ENCODE results near the gene PRKRIP1. TPM values are rescaled to one million over a fixed set of nuclear protein-coding genes. Genes with fewer than 3 reads are reported as not detected.
"Not testable (repeated sequence)": the region's sequence is repeated elsewhere in the genome, so short reads cannot be mapped to it uniquely, and the experiment has no call there.

Gene PRKRIP1
- total RNA-seq, 2 experiments from 2014 or later: 26.8 to 28.1 TPM

DNA sequence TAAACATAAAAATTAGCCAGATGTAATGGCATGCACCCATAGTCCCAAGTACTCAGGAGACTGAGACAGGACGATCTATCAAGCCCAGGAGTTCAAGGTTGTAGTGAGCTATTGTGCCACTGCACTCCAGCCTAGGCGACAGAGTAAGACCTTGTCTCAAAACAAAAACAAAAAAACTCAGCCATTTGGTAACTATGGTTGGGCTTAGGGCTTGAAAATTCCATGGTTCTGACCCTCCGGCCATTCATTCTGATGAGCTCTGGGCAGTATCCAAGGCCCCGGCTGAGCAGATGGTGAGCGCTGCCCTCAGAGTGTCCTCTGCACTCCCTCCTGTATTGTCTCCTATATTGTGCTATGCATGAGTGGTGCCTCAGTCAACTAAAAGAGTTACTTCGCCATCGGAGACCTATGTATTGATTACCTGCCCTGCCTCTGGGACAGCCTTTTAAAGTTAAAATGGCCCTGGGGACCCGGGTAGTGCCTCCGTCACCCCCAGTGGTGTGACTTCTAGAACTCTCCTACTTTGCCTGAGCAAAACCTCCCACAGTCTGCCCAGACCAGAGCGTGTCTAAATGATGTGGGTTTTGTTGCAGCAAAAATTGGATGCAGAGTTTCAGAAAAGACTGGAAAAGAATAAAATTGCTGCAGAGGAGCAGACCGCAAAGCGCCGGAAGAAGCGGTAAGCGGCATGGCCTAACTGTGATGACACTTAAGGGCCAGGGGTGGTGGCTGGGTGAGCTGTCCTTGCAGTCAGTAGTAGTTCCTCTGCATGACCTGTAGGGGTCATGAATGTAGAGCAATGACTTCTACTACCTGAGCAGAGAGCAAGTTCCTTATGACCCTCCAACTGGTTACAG is 8.1 kb downstream of the PRKRIP1 start:
- Mint-ChIP-seq H3K4me1 (ENCODE audit: low read depth) (peaks cover 14% of the 10 kb centered on the region), H3K4me3 (no peak overlapping the region), H3K27ac (no peak overlapping the region), H3K27me3 (ENCODE audit: low read depth) (no peaks in the 10 kb centered on the region), H3K36me3 (ENCODE audit: low read depth) (peaks cover 64% of the 10 kb centered on the region), H3K9me3 (ENCODE audit: insufficient read depth) (no peaks in the 10 kb centered on the region)
- DNase-seq (peak; percentile 63), ATAC-seq (peak; percentile 95)
- ChIA-PET POLR2A (interaction anchor here (0.6 to 2.6 kb wide), 3 partner anchors 22 to 61 kb away, joined by 4 to 13 read pairs (median 7); partner anchors contain the start of genes ALKBH4 and LRWD1), CTCF (interaction anchor here (1.0 to 3.5 kb wide), 18 partner anchors 8 to 63 kb away, joined by 3 to 33 read pairs (median 5); partner anchors contain the start of genes ALKBH4, ORAI2 and PRKRIP1)

DNA sequence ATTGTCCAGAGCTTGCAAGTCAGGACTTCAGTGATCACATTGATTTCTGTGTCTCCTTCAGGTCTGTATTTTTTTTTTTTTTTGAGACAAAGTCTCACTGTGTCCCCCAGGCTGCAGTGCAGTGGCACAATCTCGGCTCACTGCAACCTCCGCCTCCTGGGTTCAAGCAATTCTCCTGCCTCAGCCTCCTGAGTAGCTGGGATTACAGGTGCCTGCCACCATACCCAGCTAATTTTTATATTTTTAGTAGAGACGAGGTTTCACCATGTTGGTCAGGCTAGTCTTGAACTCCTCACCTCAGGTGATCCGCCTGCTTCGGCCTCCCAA is 8.7 kb downstream of the PRKRIP1 start:
- not testable (repeated sequence) for ATAC-seq; H3K9me3 Mint-ChIP-seq (ENCODE audit: insufficient read depth); H3K27ac Mint-ChIP-seq; DNase-seq; H3K27me3 Mint-ChIP-seq (ENCODE audit: low read depth); H3K4me3 Mint-ChIP-seq
- peaks cover 66% of the 10 kb centered on the region for H3K36me3 Mint-ChIP-seq (ENCODE audit: low read depth)
- ChIA-PET CTCF (interaction anchor here (1.0 to 3.5 kb wide), 19 partner anchors 8 to 66 kb away, joined by 3 to 33 read pairs (median 5); partner anchors contain the start of genes ALKBH4, ORAI2 and PRKRIP1), POLR2A (interaction anchor here (0.9 to 2.6 kb wide), 2 partner anchors 21 to 60 kb away, joined by 4 to 13 read pairs; partner anchors contain the start of genes ALKBH4 and LRWD1)
- H3K4me1 Mint-ChIP-seq (ENCODE audit: low read depth): peaks cover 14% of the 10 kb centered on the region

DNA sequence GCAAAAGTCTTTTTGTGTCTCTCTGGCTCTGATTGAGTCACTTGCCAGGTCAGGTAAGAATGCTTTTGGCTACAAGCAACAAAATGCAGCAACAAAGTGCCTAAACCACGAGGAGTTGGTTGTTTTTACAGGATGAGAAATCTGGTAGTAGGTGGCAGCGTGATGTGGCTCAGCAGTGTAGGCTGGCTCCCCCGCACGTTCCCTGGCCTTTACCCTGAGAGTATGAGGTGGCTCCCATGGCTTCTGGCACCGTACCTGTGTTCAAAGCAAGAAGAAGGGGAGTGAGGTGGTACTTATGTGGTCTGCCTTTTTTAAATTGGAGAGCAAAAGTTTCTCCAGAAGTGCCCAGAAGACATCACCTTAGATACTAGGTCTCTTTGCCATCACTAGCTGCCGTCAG is 11.7 kb downstream of the PRKRIP1 start:
- CTCF ChIA-PET: interaction anchor here (1.0 kb wide), 1 partner anchor 42 kb away, joined by 3 read pairs; no protein-coding TSS in a partner anchor
- Mint-ChIP-seq H3K27me3 (ENCODE audit: low read depth) (no peaks in the 10 kb centered on the region), H3K36me3 (ENCODE audit: low read depth) (peaks cover 68% of the 10 kb centered on the region)

DNA sequence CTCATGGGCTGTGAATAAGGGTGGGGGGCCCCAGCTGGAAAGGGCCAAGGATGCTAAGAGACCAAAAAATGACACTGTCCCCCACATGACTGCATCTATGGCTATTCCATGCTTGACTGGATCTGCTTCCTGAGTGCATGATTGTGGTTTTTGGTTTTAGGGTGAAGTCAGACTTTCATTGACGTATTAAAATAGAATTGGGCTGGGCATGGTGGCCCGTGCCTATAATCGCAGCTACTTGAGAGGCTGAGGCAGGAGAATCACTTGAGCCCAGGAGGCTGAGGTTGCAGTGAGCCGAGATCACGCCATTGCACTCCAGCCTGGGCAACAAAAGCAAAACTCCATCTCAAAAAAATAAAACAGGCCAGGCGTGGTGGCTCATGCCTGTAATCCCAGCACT is 12.4 kb downstream of the PRKRIP1 start:
- H3K27me3 Mint-ChIP-seq (ENCODE audit: low read depth); DNase-seq; H3K4me3 Mint-ChIP-seq; H3K9me3 Mint-ChIP-seq (ENCODE audit: insufficient read depth); ATAC-seq; POLR2A ChIA-PET: not testable (repeated sequence)
- H3K4me1 Mint-ChIP-seq (ENCODE audit: low read depth): peaks cover 22% of the 10 kb centered on the region
- peaks cover 69% of the 10 kb centered on the region for H3K36me3 Mint-ChIP-seq (ENCODE audit: low read depth)
- peak overlapping the region; percentile 29 for H3K27ac Mint-ChIP-seq
- CTCF ChIA-PET: interaction anchor here (7.6 kb wide), 1 partner anchor 41 kb away, joined by 44 read pairs; no protein-coding TSS in a partner anchor

More for the DNA sequence above, 11.7 kb downstream of the PRKRIP1 start:
- peaks cover 18% of the 10 kb centered on the region for H3K4me1 Mint-ChIP-seq (ENCODE audit: low read depth)
- no peaks in the 10 kb centered on the region for H3K9me3 Mint-ChIP-seq (ENCODE audit: insufficient read depth)
- H3K27ac Mint-ChIP-seq: peak overlapping the region; percentile 22
- H3K4me3 Mint-ChIP-seq: no peak overlapping the region
- POLR2A ChIA-PET: no interaction called here
- DNase-seq (no peak), ATAC-seq (no peak)

DNA sequence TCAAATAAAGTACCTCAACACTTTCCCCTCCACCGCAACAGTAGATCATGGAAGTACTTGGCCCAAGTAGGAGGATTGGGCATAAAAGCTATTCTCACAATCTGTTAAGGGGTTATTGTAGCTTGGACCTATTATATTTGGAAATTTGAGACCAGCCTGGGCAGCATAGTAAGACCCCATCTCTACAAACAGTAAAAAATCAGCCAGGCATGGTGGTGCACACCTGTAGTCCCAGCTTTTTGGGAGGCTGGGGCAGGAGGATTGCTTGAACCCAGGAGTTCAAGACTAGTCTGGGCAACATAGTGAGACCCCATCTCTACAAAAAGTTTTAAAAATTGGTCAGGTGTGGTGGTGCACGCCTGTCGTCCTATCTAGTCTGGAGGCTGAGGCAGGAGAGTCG is 13.2 kb downstream of the PRKRIP1 start:
- peaks cover 64% of the 10 kb centered on the region for H3K36me3 Mint-ChIP-seq (ENCODE audit: low read depth)
- no peaks in the 10 kb centered on the region for H3K9me3 Mint-ChIP-seq (ENCODE audit: insufficient read depth)
- ChIA-PET CTCF (interaction anchor here (1.7 to 7.6 kb wide), 3 partner anchors 12 to 40 kb away, joined by 8 to 44 read pairs (median 43); partner anchors contain the start of gene ORAI2), POLR2A (no interaction called here)
- peaks cover 25% of the 10 kb centered on the region for H3K4me1 Mint-ChIP-seq (ENCODE audit: low read depth)
- ATAC-seq (no peak), DNase-seq (no peak)
- H3K27me3 Mint-ChIP-seq (ENCODE audit: low read depth): no peaks in the 10 kb centered on the region
- H3K27ac Mint-ChIP-seq: no peak overlapping the region
- no peak overlapping the region for H3K4me3 Mint-ChIP-seq

DNA sequence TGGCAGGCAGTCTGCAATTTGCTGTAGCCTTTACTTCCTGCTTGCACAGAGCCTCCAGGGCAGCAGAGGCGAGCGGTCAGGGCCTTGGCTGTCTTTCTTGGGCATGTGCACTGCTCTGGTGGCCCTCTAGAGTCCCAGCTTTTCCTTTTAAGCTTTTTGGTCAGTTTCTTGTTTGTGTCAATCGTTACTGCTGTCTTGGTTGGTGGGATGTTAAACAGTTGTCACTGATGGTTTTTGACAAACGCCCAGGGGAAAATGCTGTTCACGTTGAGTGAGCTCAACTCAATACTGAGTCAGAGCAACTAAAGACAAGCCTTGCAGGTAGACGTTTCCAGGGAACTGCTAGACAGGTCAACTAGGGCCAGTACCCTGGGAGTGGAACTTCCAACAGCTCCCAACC is 14.0 kb downstream of the PRKRIP1 start:
- no peaks in the 10 kb centered on the region for H3K27me3 Mint-ChIP-seq (ENCODE audit: low read depth)
- peaks cover 66% of the 10 kb centered on the region for H3K36me3 Mint-ChIP-seq (ENCODE audit: low read depth)
- CTCF ChIA-PET: interaction anchor here (1.5 to 7.6 kb wide), 4 partner anchors 13 to 57 kb away, joined by 3 to 44 read pairs (median 26); partner anchors contain the start of gene ORAI2
- H3K4me3 Mint-ChIP-seq: no peak overlapping the region
- H3K9me3 Mint-ChIP-seq (ENCODE audit: insufficient read depth): no peaks in the 10 kb centered on the region
- peaks cover 28% of the 10 kb centered on the region for H3K4me1 Mint-ChIP-seq (ENCODE audit: low read depth)
- ATAC-seq (no peak), DNase-seq (no peak)
- H3K27ac Mint-ChIP-seq: no peak overlapping the region
- POLR2A ChIA-PET: interaction anchor here (1.1 to 1.4 kb wide), 2 partner anchors 8 to 14 kb away, joined by 3 to 5 read pairs; partner anchors contain the start of gene PRKRIP1

DNA sequence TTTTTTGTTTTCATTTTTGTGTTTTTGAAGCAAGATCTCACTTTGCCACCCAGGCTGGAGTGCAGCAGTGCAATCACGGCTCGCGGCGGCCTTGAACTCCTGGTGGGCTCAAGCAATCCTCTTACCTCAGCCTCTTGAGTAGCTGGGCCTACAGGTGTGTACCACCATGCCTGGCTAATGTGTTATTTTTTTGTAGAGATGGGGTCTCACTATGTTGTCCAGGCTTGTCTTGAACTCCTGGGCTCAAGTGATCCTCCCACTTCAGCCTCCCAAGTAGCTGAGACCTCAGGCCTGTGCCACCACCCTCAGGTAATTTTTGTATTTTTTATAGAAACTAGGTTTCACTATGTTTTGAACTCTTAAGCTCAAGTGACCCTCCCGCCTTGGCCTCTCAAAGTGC is 14.8 kb downstream of the PRKRIP1 start:
- ChIA-PET CTCF (interaction anchor here (1.5 to 7.6 kb wide), 5 partner anchors 13 to 56 kb away, joined by 3 to 44 read pairs (median 14); partner anchors contain the start of gene ORAI2), POLR2A (interaction anchor here (1.1 to 3.8 kb wide), 3 partner anchors 9 to 15 kb away, joined by 3 to 38 read pairs (median 5); partner anchors contain the start of gene PRKRIP1)
- H3K27me3 Mint-ChIP-seq (ENCODE audit: low read depth): no peaks in the 10 kb centered on the region
- no peak for DNase-seq
- H3K9me3 Mint-ChIP-seq (ENCODE audit: insufficient read depth): no peaks in the 10 kb centered on the region
- H3K27ac Mint-ChIP-seq: peak overlapping the region; percentile 20
- H3K36me3 Mint-ChIP-seq (ENCODE audit: low read depth): peaks cover 70% of the 10 kb centered on the region
- no peak for ATAC-seq
- peaks cover 36% of the 10 kb centered on the region for H3K4me1 Mint-ChIP-seq (ENCODE audit: low read depth)
- H3K4me3 Mint-ChIP-seq: no peak overlapping the region

DNA sequence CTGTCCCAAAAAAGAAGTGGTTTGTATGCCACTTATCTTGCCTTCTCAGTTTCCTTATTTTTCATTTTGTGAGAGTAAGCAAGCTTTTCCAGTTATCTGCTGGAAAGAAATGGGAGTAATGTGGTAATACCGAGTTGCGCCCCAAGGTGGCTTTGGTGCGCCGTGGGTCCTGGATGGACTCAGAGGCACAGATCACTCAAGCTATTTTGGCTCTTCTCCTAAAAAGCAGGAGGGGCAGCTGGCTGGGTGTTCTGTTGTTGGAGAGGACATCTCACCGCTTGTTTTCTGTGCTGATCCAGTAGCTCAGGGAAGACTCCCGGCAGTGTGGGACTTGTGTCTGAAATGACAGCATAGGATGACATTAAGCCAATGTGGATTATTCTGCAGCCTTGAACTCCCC is 16.4 kb downstream of the PRKRIP1 start:
- Mint-ChIP-seq H3K27ac (no peak overlapping the region), H3K36me3 (ENCODE audit: low read depth) (peaks cover 73% of the 10 kb centered on the region), H3K27me3 (ENCODE audit: low read depth) (no peaks in the 10 kb centered on the region), H3K4me3 (no peak overlapping the region), H3K9me3 (ENCODE audit: insufficient read depth) (no peaks in the 10 kb centered on the region), H3K4me1 (ENCODE audit: low read depth) (peaks cover 52% of the 10 kb centered on the region)
- ChIA-PET CTCF (interaction anchor here (0.9 to 7.6 kb wide), 11 partner anchors 8 to 54 kb away, joined by 4 to 44 read pairs (median 10); partner anchors contain the start of genes ALKBH4, LRWD1, ORAI2 and PRKRIP1), POLR2A (interaction anchor here (0.6 to 3.8 kb wide), 6 partner anchors 13 to 25 kb away, joined by 3 to 38 read pairs (median 4); partner anchors contain the start of genes ORAI2 and PRKRIP1)
- DNase-seq (peak; percentile 63), ATAC-seq (no peak)

DNA sequence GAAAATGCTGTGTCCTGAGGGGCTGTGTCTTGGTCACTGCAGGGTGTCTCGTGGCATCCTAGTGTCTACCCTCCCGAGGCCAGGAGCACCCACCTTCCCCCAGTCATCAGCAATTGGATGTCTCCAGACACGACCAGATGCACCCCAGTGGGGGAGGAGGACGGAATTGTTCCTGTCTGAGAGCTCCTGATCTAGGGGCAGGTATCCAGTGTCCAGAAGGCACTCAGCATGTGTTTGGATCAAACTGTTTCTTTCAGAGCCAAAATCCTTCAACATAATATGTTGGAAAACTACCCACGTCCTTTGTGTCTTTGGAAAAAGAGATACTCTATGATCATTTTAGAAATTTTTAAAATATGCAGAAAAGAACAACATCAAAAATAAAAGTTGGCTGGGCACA is 16.9 kb downstream of the PRKRIP1 start:
- DNase-seq: no peak
- Mint-ChIP-seq H3K4me3 (no peak overlapping the region), H3K36me3 (ENCODE audit: low read depth) (peaks cover 68% of the 10 kb centered on the region), H3K27ac (no peak overlapping the region), H3K27me3 (ENCODE audit: low read depth) (no peaks in the 10 kb centered on the region), H3K4me1 (ENCODE audit: low read depth) (peaks cover 51% of the 10 kb centered on the region), H3K9me3 (ENCODE audit: insufficient read depth) (no peaks in the 10 kb centered on the region)
- CTCF ChIA-PET: interaction anchor here (0.9 to 7.6 kb wide), 11 partner anchors 8 to 54 kb away, joined by 4 to 44 read pairs (median 10); partner anchors contain the start of genes ALKBH4, LRWD1, ORAI2 and PRKRIP1
- ATAC-seq: no peak
- POLR2A ChIA-PET: interaction anchor here (0.7 to 3.8 kb wide), 5 partner anchors 13 to 21 kb away, joined by 4 to 38 read pairs (median 5); partner anchors contain the start of genes ORAI2 and PRKRIP1

DNA sequence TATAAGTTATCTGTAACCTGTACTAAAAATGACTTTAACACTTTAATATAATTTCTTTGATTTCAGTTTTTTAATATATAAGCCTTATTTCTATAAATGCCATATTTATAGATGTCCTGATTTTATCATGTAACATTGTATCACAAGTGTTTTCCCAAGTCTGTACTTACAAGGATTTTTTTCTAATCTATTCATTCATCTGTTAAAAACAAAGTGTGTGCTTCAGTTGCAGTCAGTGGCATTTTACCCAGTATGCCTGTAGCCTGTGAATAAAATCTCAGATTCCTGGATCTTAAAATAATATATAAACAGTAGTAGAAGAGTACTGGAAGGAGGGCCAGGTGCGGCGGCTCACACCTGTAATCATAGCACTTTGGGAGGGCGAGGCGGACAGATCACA is 17.4 kb downstream of the PRKRIP1 start:
- Mint-ChIP-seq H3K36me3 (ENCODE audit: low read depth) (peaks cover 67% of the 10 kb centered on the region), H3K4me3 (no peak overlapping the region), H3K27me3 (ENCODE audit: low read depth) (no peaks in the 10 kb centered on the region), H3K27ac (peak overlapping the region; percentile 67), H3K9me3 (ENCODE audit: insufficient read depth) (no peaks in the 10 kb centered on the region), H3K4me1 (ENCODE audit: low read depth) (peaks cover 50% of the 10 kb centered on the region)
- ATAC-seq (no peak), DNase-seq (no peak)
- ChIA-PET CTCF (interaction anchor here (1.8 to 7.6 kb wide), 6 partner anchors 13 to 53 kb away, joined by 14 to 49 read pairs (median 37); partner anchors contain the start of gene ORAI2), POLR2A (interaction anchor here (0.9 to 3.8 kb wide), 3 partner anchors 12 to 37 kb away, joined by 3 to 38 read pairs (median 5); partner anchors contain the start of gene PRKRIP1)

DNA sequence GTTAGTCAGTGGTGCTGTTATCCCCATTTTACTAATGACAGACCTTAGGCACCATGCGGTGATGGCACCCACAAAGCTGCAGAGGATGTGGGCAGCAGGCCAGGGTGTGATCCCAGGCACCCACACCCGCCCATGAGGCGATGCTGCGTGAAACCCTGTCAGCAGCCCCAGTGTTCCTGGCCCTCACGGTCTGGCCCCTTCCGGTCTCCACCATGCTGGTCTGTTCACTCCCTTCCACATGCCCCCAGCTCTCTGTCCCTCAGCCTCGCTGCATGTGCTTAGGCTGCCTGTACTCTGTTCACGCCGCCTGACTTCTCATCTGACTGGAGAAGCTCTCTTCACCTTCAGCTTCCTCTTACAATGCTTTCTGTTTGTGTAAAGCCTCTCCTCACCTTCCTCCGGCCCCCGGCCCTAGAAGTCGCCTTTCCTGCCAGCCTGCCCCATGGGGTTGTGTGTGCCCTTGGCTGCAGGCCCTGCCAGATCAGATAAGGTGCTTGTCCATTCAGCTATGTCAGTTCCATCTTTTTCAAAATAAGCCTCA is 19.6 kb downstream of the PRKRIP1 start:
- ATAC-seq (peak; percentile 79), DNase-seq (peak; percentile 84)
- Mint-ChIP-seq H3K4me3 (peak overlapping the region; percentile 66), H3K27ac (peak overlapping the region; percentile 97), H3K4me1 (ENCODE audit: low read depth) (peaks cover 68% of the 10 kb centered on the region), H3K27me3 (ENCODE audit: low read depth) (no peaks in the 10 kb centered on the region), H3K36me3 (ENCODE audit: low read depth) (peaks cover 66% of the 10 kb centered on the region), H3K9me3 (ENCODE audit: insufficient read depth) (no peaks in the 10 kb centered on the region)
- ChIA-PET POLR2A (interaction anchor here (0.6 to 4.4 kb wide), 12 partner anchors 9 to 55 kb away, joined by 3 to 124 read pairs (median 4); partner anchors contain the start of genes ALKBH4, LRWD1 and PRKRIP1), CTCF (interaction anchor here (0.9 to 7.6 kb wide), 8 partner anchors 10 to 52 kb away, joined by 3 to 49 read pairs (median 7); partner anchors contain the start of genes ORAI2 and PRKRIP1)

Data from activated CD8-positive, alpha-beta T cell treated with anti-CD3 and anti-CD28 coated beads, Interleukin-2, amount 10 ng/mL, durations not matched to agents 7 days and 5 days (primary cell).